ENCODE data around the gene NGF.

NGF gene

GRCh38 chr1:115281143-115281542, 56.9 kb downstream of the NGF start:
- DNase-seq (ENCODE audit: low read depth): no peak

- peak; percentile 41 for DNase-seq (ENCODE audit: low read depth)
Observed at GRCh38 chr1:115280064-115280463, 58.0 kb downstream of the NGF start.

DNA sequence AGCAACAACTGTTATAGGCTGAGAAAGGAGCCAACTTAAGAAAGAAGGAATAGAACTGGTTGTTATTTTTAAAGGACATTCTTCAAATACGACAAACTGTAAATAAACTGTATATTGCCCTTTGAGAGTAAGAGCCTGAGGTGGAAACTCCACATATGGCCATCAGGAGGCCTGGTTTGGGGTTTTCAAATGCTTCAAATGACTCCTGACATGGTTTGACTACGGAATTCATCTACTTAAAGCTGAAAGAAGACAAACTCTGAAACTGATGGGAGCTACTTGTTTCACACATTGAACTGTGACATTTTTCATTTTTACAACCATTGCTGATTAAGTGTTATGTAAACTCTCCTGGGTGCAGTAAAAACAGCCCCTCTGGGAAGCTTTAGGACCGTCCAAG, 59.8 kb downstream of the NGF start:
- DNase-seq (ENCODE audit: low read depth): no peak

GRCh38 chr1:115277276-115277675, 60.8 kb downstream of the NGF start:
- DNase-seq (ENCODE audit: low read depth): peak; percentile 86

DNA sequence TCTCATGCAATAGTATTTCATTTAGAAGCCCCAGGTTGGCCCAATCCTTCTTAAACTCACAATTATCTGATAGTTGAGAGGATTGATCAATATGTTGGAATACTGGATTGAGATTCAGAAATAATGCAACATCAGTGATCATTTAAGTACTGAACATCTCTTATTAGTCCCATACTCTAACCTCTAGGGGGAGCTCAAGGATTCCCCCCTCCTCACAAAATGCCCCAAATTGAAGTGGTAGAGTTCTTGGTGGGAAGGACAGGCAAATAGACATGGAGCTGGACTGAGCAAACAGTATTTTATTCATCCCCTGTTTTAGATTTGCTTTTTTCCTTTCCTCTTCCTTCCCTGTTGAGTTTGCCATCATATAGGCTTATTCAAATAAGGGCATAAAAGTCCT, 62.8 kb downstream of the NGF start:
- peak; percentile 51 for DNase-seq (ENCODE audit: low read depth)

- DNase-seq (ENCODE audit: low read depth): no peak
Observed at GRCh38 chr1:115274467-115274866, 63.6 kb downstream of the NGF start.

GRCh38 chr1:115266729-115267421, 71.2 kb downstream of the NGF start:
- DNase-seq (ENCODE audit: low read depth): no peak

DNA sequence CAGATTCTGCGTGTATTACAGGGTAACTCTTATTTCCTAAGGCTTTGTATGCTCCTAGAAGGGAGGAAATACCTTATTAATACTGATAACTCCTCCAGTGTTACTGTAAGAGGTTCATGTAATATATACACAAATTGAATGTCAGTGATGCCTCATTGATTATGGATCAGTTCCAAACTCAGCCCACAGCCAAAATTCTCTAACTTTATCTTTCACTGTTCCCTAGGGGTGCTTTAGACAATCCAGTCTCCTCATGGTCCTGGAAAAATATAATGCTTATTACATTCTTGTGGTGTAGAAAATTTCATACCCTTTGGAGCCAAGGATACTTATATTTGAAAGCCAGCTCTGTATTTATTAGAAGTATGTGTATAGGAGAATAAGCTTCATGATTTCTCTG, 73.0 kb downstream of the NGF start:
- no peak for DNase-seq (ENCODE audit: low read depth)

DNA sequence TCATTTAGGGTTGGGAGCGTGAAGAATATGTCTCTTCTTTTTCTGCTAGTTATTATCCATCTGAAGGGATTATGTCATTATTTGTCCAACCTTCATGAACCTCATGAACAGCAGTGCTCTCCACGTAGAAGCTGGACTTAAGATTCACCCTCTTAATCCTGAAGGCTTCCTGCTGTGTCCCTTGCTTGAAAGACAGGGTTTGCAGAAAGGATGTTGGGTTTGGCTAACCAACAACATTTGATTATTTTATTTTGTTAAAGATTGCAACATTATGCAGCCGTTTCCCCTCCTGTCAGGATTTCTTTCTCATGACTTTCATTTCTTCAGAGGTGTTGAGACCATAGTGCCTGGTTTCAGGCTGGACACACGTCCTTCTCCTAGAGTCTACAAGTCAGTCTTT, 75.2 kb downstream of the NGF start:
- DNase-seq (ENCODE audit: low read depth): no peak

GRCh38 chr1:115261496-115261895, 76.6 kb downstream of the NGF start:
- no peak for DNase-seq (ENCODE audit: low read depth)

GRCh38 chr1:115258302-115258866, 79.7 kb downstream of the NGF start:
- peak; percentile 86 for DNase-seq (ENCODE audit: low read depth)

DNA sequence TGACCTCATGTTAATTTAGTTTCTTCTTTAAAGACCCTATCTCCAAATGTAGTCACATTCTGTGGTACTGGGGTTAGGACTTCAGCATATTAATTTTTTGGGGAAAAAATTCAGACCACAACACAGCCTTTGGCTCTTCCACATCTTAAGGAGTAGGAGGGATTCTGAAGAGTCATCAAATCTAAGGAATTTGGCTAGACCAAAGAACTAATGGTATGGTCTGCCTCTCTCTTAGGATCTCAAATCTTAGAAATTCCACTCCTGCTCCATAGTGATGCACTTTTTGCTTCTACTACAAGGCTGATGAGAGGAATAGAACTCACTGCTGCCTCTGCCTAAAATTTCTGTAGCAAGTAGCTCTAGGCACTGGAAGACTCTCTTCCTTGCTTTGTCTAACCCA, 80.5 kb downstream of the NGF start:
- no peak for DNase-seq (ENCODE audit: low read depth)

- DNase-seq (ENCODE audit: low read depth): peak; percentile 81
Observed at GRCh38 chr1:115255154-115255553, 82.9 kb downstream of the NGF start.

DNA sequence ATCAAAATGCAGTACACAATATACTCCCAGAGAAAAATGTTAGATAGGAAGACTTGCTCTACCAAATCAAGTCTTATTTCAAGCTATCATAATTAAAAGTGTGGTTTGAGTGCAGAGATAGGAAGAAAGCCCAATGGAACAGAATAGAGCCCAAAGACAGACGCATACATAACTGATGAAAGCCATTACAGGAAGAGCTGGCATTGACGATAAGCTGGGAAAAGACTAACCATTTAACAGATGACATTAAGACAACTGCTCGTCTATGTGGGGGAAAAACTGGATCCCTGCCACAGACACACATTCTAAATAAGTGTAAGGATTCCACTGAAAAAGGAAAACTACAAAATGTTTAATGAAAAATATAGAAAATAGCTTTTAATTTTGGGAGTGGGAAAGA, 85.5 kb downstream of the NGF start:
- DNase-seq (ENCODE audit: low read depth): no peak

- peak; percentile 94 for DNase-seq (ENCODE audit: low read depth)
Observed at GRCh38 chr1:115251856-115252255, 86.2 kb downstream of the NGF start.

GRCh38 chr1:115251340-115251748, 86.7 kb downstream of the NGF start:
- DNase-seq (ENCODE audit: low read depth): peak; percentile 86

DNA sequence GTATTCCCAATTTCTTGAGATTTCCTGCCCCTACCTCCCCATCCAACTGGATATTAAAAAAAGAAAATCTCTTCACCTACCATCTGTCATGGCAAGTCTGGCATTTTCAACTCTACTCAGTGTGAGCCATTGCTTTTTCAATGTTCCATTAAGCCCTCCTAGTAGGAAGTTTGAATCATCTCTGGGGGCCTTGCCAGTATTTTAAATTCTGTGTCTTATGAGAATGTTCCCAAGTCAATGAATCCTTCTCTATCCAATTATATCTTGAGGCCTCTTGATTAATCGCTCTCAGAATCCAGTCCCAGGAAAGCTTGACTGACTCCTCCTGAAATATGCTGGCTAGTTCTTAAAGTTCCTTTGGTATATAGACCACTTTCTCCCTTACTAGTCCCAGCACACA, 91.5 kb downstream of the NGF start:
- DNase-seq (ENCODE audit: low read depth): no peak

- no peak for DNase-seq (ENCODE audit: low read depth)
Observed at GRCh38 chr1:115245227-115245626, 92.8 kb downstream of the NGF start.

DNA sequence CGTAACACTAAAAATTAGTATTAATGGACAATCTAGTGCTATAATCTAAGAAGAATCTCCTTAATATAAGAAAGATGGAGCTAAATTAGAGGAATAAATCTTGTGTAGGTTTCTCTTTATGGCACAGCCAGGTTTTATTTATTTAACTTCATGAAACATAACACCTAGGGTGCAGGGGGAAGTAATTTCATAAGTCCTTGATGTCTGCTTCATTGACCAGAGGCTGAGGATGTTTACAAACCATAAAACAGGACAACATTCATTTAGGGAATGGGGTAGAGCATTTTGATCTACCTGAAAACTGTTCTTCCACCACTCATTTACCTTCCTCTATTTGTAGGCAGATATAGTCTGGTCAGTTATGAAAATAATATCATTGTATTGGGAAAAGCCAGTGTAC, 95.5 kb downstream of the NGF start:
- no peak for DNase-seq (ENCODE audit: low read depth)

DNA sequence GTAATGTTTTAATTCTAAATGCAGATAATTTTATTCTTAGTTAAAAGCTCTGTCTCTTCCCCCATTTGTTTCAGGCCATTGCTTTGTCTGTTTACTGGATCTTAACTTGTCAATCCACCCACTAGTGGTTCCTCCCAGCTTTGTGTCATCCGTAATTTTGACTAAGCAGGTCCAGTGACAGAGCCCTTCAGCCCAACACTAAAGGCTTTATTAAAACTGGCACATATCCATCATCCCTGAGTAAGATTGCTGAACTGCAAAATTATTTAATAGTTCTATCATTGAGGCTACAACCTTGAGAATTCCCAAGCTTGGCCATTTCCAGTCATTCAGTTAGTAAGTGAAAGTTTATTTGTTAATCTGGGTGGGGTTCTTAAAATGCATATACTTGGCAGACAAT, 96.7 kb downstream of the NGF start:
- no peak for DNase-seq (ENCODE audit: low read depth)

DNA sequence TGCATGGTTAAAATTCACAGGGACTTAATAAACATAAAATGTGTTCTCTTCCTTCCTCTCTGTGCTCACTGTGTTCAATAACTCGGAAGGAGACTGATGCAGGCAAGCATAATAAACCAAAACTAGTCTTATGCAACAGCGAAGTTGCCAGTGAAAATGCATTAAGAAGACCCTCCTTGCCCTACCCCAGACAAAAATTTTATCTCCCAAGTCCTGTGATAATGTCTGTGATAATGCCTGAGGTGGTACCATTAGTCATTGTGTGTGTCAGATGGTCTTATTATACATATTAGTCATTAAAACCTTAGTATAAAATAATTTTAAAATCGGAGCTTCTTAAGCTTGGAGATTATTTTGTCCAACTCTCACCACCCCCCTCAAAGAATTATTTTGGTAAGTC, 97.8 kb downstream of the NGF start:
- DNase-seq (ENCODE audit: low read depth): peak; percentile 65

- DNase-seq (ENCODE audit: low read depth): peak; percentile 74
Observed at GRCh38 chr1:115239426-115239825, 98.6 kb downstream of the NGF start.

DNA sequence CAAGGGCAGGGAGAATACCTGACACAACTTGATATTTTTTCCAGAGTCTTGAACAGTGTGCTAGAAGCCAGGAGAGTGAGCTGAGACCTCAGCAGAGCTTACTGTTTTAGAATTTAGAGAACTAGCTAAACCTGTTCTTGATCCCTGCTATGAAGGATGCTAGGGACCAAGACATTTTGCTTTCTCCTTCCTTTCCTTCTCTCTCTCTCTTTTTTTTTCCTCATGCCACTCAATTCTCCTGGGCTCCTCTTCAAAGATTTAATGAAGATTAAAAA, 99.0 kb downstream of the NGF start:
- DNase-seq (ENCODE audit: low read depth): no peak

DNA sequence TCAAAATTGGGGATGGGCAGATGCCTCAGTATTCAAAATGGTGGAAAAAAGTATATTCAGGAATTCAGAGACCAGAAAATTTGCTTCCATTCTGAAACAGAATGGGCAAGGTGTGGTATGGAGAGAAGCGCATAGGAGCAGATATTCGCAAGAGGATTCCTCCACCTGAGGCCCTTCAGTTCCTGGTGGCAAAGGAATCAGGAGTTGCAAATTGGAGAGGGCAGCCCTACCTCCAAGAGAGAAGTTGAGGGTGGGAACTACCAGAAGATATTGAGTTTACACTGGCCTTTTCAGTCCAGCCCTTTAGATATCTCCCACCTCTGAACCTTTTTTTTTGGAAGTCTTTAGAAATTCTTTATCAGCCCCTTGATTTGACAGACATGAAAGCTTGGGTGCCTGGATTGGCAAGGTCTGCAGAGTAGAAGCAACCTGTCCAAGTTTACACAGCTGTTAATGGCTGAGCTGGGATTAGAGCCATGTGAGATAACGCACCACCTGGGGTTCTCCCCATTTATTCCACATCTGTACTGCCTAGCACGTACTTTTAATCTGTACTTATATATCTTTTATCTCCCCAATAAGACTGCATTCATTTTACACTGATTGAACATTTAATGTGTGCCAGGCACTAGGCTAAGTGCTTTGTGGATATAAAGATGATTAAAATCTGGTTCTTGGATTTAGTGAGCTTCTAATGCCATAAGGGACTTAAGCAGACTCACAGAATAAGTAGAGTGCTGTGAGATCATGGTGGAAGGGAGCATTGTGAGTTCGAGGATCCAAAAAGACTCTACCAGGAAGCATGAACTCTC, 99.5 kb downstream of the NGF start:
- DNase-seq (ENCODE audit: low read depth): no peak
